Mononuclear cell (primary cell): ENCODE results near the gene CD48. TPM values are rescaled to one million over a fixed set of nuclear protein-coding genes. Genes with fewer than 3 reads are reported as not detected.

Experiments
- H3K27me3 ChIP-seq: 2 replicates; pipeline ENCODE4 v1.6.0; 2011; ENCODE audit warnings: low read length, control low read depth; ENCODE audit not compliant: insufficient read depth
- H3K4me1 ChIP-seq: 2 replicates; pipeline ENCODE4 v1.5.1; 2011; ENCODE audit warnings: mild to moderate bottlenecking, low read length, control low read depth; ENCODE audit not compliant: insufficient read depth
- H3K4me3 ChIP-seq: 2 replicates; pipeline ENCODE4 v1.5.1; 2011; ENCODE audit warnings: mild to moderate bottlenecking, low read length, moderate library complexity
- H3K9me3 ChIP-seq: 2 replicates; pipeline ENCODE4 v1.5.1; 2011; ENCODE audit warnings: low read depth, mild to moderate bottlenecking, control low read depth, low read length
- total RNA-seq: library from RNA; depleted of rRNA; stranded (reverse); fragments of >200 nt; gene quantifications from one replicate; pipeline ENCODE4 v1.2.3, GENCODE V29; 2012

CD48 gene
- total RNA-seq, 1 donor: 996 TPM

GRCh38 chr1:160646180-160646579 lies 65.4 kb downstream of the CD48 start:
- no peaks in the 10 kb centered on the region for H3K9me3 ChIP-seq
- H3K4me1 ChIP-seq: peaks cover 57% of the 10 kb centered on the region
- no peaks in the 10 kb centered on the region for H3K27me3 ChIP-seq
- peak overlapping the region; percentile 43 for H3K4me3 ChIP-seq

- Histone ChIP-seq H3K27me3 (no peaks in the 10 kb centered on the region), H3K4me3 (peak overlapping the region; percentile 43), H3K9me3 (no peaks in the 10 kb centered on the region), H3K4me1 (peaks cover 57% of the 10 kb centered on the region)
Measured at GRCh38 chr1:160645386-160646130, 66.1 kb downstream of the CD48 start.

GRCh38 chr1:160644399-160644798 lies 67.2 kb downstream of the CD48 start:
- Histone ChIP-seq H3K4me3 (peak overlapping the region; percentile 43), H3K4me1 (peaks cover 66% of the 10 kb centered on the region), H3K27me3 (no peaks in the 10 kb centered on the region), H3K9me3 (no peaks in the 10 kb centered on the region)

GRCh38 chr1:160643138-160643537 lies 68.5 kb downstream of the CD48 start:
- no peak overlapping the region for H3K4me3 ChIP-seq
- H3K27me3 ChIP-seq: no peaks in the 10 kb centered on the region

GRCh38 chr1:160642281-160642644 lies 69.4 kb downstream of the CD48 start:
- H3K4me3 ChIP-seq: no peak overlapping the region

More at GRCh38 chr1:160643138-160643537, 68.5 kb downstream of the CD48 start:
- H3K4me1 ChIP-seq: peaks cover 78% of the 10 kb centered on the region
- H3K9me3 ChIP-seq: no peaks in the 10 kb centered on the region

GRCh38 chr1:160641323-160642280 lies 70.0 kb downstream of the CD48 start:
- no peaks in the 10 kb centered on the region for H3K9me3 ChIP-seq
- no peak overlapping the region for H3K4me3 ChIP-seq
- H3K27me3 ChIP-seq: no peaks in the 10 kb centered on the region
- H3K4me1 ChIP-seq: peaks cover 83% of the 10 kb centered on the region

More at GRCh38 chr1:160642281-160642644, 69.4 kb downstream of the CD48 start:
- Histone ChIP-seq H3K9me3 (no peaks in the 10 kb centered on the region), H3K27me3 (no peaks in the 10 kb centered on the region), H3K4me1 (peaks cover 84% of the 10 kb centered on the region)

GRCh38 chr1:160640359-160641123 lies 71.1 kb downstream of the CD48 start:
- Histone ChIP-seq H3K9me3 (no peaks in the 10 kb centered on the region), H3K27me3 (no peaks in the 10 kb centered on the region), H3K4me1 (peaks cover 80% of the 10 kb centered on the region), H3K4me3 (no peak overlapping the region)

- no peaks in the 10 kb centered on the region for H3K9me3 ChIP-seq
Measured at GRCh38 chr1:160639652-160640051, 72.0 kb downstream of the CD48 start.

GRCh38 chr1:160638926-160639325 lies 72.7 kb downstream of the CD48 start:
- Histone ChIP-seq H3K4me3 (no peak overlapping the region), H3K9me3 (no peaks in the 10 kb centered on the region), H3K27me3 (no peaks in the 10 kb centered on the region), H3K4me1 (peaks cover 73% of the 10 kb centered on the region)

More at GRCh38 chr1:160639652-160640051, 72.0 kb downstream of the CD48 start:
- Histone ChIP-seq H3K4me1 (peaks cover 76% of the 10 kb centered on the region), H3K27me3 (no peaks in the 10 kb centered on the region), H3K4me3 (no peak overlapping the region)

GRCh38 chr1:160638540-160638857 lies 73.1 kb downstream of the CD48 start:
- H3K4me3 ChIP-seq: no peak overlapping the region
- H3K9me3 ChIP-seq: no peaks in the 10 kb centered on the region
- H3K27me3 ChIP-seq: no peaks in the 10 kb centered on the region
- H3K4me1 ChIP-seq: peaks cover 75% of the 10 kb centered on the region

GRCh38 chr1:160637821-160638539 lies 73.6 kb downstream of the CD48 start:
- Histone ChIP-seq H3K4me3 (no peak overlapping the region), H3K27me3 (no peaks in the 10 kb centered on the region), H3K4me1 (peaks cover 75% of the 10 kb centered on the region), H3K9me3 (no peaks in the 10 kb centered on the region)

- Histone ChIP-seq H3K27me3 (no peaks in the 10 kb centered on the region), H3K4me1 (peaks cover 73% of the 10 kb centered on the region), H3K4me3 (no peak overlapping the region), H3K9me3 (no peaks in the 10 kb centered on the region)
Measured at GRCh38 chr1:160637065-160637464, 74.6 kb downstream of the CD48 start.

- no peaks in the 10 kb centered on the region for H3K27me3 ChIP-seq
- H3K4me3 ChIP-seq: no peak overlapping the region
- peaks cover 73% of the 10 kb centered on the region for H3K4me1 ChIP-seq
Measured at GRCh38 chr1:160636547-160636946, 75.1 kb downstream of the CD48 start.

GRCh38 chr1:160636076-160636475 lies 75.5 kb downstream of the CD48 start:
- Histone ChIP-seq H3K27me3 (no peaks in the 10 kb centered on the region), H3K4me3 (no peak overlapping the region), H3K9me3 (no peaks in the 10 kb centered on the region), H3K4me1 (peaks cover 73% of the 10 kb centered on the region)

More at GRCh38 chr1:160636547-160636946, 75.1 kb downstream of the CD48 start:
- no peaks in the 10 kb centered on the region for H3K9me3 ChIP-seq
